Common myeloid progenitor, CD34-positive (primary cell): ENCODE measurements around the gene CD274.
A peak's percentile ranks its signal among the peaks of the same experiment; 100 is the strongest.
"Not testable (repeated sequence)": the region's sequence is repeated elsewhere in the genome, so short reads cannot be mapped to it uniquely, and the experiment has no call there.

Experiments
- CTCF ChIA-PET: fragments of 350-600 bp; sonication (Branson Sonifier 250); formaldehyde crosslinking; loops from one replicate; lab custom pipeline; 2021; ENCODE audit warnings: antibody characterized with exemption; lab: Charles Lee
- POLR2A ChIA-PET: fragments of 350-600 bp; sonication (Branson Sonifier 250); formaldehyde crosslinking; loops from one replicate; lab custom pipeline; 2021; ENCODE audit warnings: antibody characterized with exemption; lab: Charles Lee
- DNase-seq, 3 donors: peaks; one replicate each; pipeline versions ENCODE4 v3.0.0 to v3.0.0-alpha.2; 2013
- H3K27ac ChIP-seq, 2 experiments: 1 replicate in 1 of 2; 2 replicates in 1 of 2; pipeline ENCODE4 v1.7.0; 2013; ENCODE audit warnings: inconsistent platforms in 2 of 2, low read length in 2 of 2, mild to moderate bottlenecking in 2 of 2, low read depth in 1 of 2, moderate library complexity in 1 of 2; ENCODE audit not compliant: severe bottlenecking in 2 of 2, insufficient read depth in 1 of 2, poor library complexity in 1 of 2
- H3K27me3 ChIP-seq, 5 experiments: replicated peaks in 2 of 5; 1 replicate in 3 of 5; 2 replicates in 2 of 5; pipeline versions ENCODE4 v1.6.1 to v1.7.0; 2013; ENCODE audit warnings: low read length in 4 of 5, mild to moderate bottlenecking in 2 of 5, moderate library complexity in 2 of 5, inconsistent platforms in 1 of 5; ENCODE audit not compliant: insufficient read depth in 5 of 5, control insufficient read depth in 4 of 5
- H3K36me3 ChIP-seq, 4 experiments: 1 replicate in 2 of 4; 2 replicates in 2 of 4; pipeline versions ENCODE4 v1.6.1 to v1.7.0; 2013; ENCODE audit warnings: low read length in 3 of 4, control low read depth in 1 of 4, mild to moderate bottlenecking in 1 of 4; ENCODE audit not compliant: control insufficient read depth in 4 of 4, insufficient read depth in 4 of 4
- H3K4me1 ChIP-seq, 4 experiments: 1 replicate in 3 of 4; 2 replicates in 1 of 4; pipeline versions ENCODE4 v1.6.1 to v1.7.1; 2013; ENCODE audit warnings: low read length in 3 of 4, mild to moderate bottlenecking in 3 of 4, control low read depth in 1 of 4, inconsistent platforms in 1 of 4, moderate library complexity in 1 of 4; ENCODE audit not compliant: control insufficient read depth in 4 of 4, insufficient read depth in 4 of 4; ENCODE audit errors: control extremely low read depth in 1 of 4
- H3K4me3 ChIP-seq, 7 experiments: 1 replicate in 4 of 7; 2 replicates in 3 of 7; pipeline versions ENCODE4 v1.5.1 to v1.7.0; 2013; ENCODE audit warnings: mild to moderate bottlenecking in 7 of 7, low read length in 6 of 7, moderate library complexity in 6 of 7, inconsistent platforms in 2 of 7, low read depth in 2 of 7, control low read depth in 1 of 7; ENCODE audit not compliant: insufficient read depth in 4 of 7, control insufficient read depth in 1 of 7; ENCODE audit errors: extremely low read depth in 1 of 7
- H3K9me3 ChIP-seq, 5 experiments: 1 replicate in 4 of 5; 2 replicates in 1 of 5; pipeline versions ENCODE4 v1.6.1 to v1.7.1; 2013; ENCODE audit warnings: low read length in 4 of 5, mild to moderate bottlenecking in 2 of 5, inconsistent platforms in 1 of 5, low read depth in 1 of 5, moderate library complexity in 1 of 5; ENCODE audit not compliant: control insufficient read depth in 4 of 5, insufficient read depth in 2 of 5; ENCODE audit errors: control extremely low read depth in 1 of 5
- WGBS: methylation state at CpG from one replicate; pipeline ENCODE4 v1.1.5; 2013; ENCODE audit not compliant: insufficient coverage; 5-methylcytosine and 5-hydroxymethylcytosine counted together

The CD274 gene

GRCh38 chr9:5430912-5431311 lies 19.4 kb upstream of the CD274 start:
- POLR2A ChIA-PET, result no interaction called here
- H3K36me3 ChIP-seq, result peaks cover 2 to 15% (median 6%) of the 10 kb centered on the region in 4 experiments
- no peak for DNase-seq

GRCh38 chr9:5432890-5433289 lies 17.5 kb upstream of the CD274 start:
- Histone ChIP-seq H3K4me1 (peaks cover 8 to 15% (median 10%) of the 10 kb centered on the region in 4 experiments), H3K36me3 (peaks cover 2 to 15% (median 7%) of the 10 kb centered on the region in 4 experiments)
- DNase-seq, CTCF ChIA-PET, H3K4me3 ChIP-seq, H3K27ac ChIP-seq, H3K9me3 ChIP-seq, POLR2A ChIA-PET, H3K27me3 ChIP-seq: not testable (repeated sequence)
- 98% methylated on average over 22 of the region's 24 CpGs for WGBS

More at GRCh38 chr9:5430912-5431311, 19.4 kb upstream of the CD274 start:
- 100% methylated on average over 2 of the region's 3 CpGs for WGBS
- Histone ChIP-seq H3K27me3 (no peaks in the 10 kb centered on the region), H3K9me3 (no peaks in the 10 kb centered on the region), H3K27ac (no peak overlapping the region), H3K4me3 (no peak overlapping the region), H3K4me1 (peaks cover 0 to 3% (median under 1%) of the 10 kb centered on the region in 4 experiments)
- CTCF ChIA-PET, result interaction anchor here (2.0 kb wide), 1 partner anchor 10 kb away, joined by 5 read pairs; no protein-coding TSS in a partner anchor

- CTCF ChIA-PET, H3K27ac ChIP-seq, H3K9me3 ChIP-seq, H3K27me3 ChIP-seq, H3K4me3 ChIP-seq, DNase-seq, POLR2A ChIA-PET: not testable (repeated sequence)
- Histone ChIP-seq H3K36me3 (peaks cover 2 to 15% (median 7%) of the 10 kb centered on the region in 4 experiments), H3K4me1 (peaks cover 8 to 19% (median 15%) of the 10 kb centered on the region in 4 experiments)
- 90% methylated on average over 25 of the region's 26 CpGs for WGBS
Measured at GRCh38 chr9:5433328-5433727, 17.0 kb upstream of the CD274 start.

- DNase-seq, H3K4me3 ChIP-seq, H3K27ac ChIP-seq, H3K9me3 ChIP-seq, H3K27me3 ChIP-seq, CTCF ChIA-PET: not testable (repeated sequence)
- Histone ChIP-seq H3K36me3 (peaks cover 2 to 15% (median 7%) of the 10 kb centered on the region in 4 experiments), H3K4me1 (peaks cover 8 to 21% (median 17%) of the 10 kb centered on the region in 4 experiments)
- POLR2A ChIA-PET, result interaction anchor here (0.6 kb wide), 1 partner anchor 883 kb away, joined by 5 read pairs; no protein-coding TSS in a partner anchor
- 96% methylated on average over 43 of the region's 65 CpGs for WGBS
Measured at GRCh38 chr9:5433841-5434810, 16.2 kb upstream of the CD274 start.

GRCh38 chr9:5435912-5436311 lies 14.4 kb upstream of the CD274 start:
- H3K27me3 ChIP-seq, result no peaks in the 10 kb centered on the region
- POLR2A ChIA-PET, result no interaction called here
- CTCF ChIA-PET, result no interaction called here
- H3K36me3 ChIP-seq, result peaks cover 0 to 13% (median 4%) of the 10 kb centered on the region in 4 experiments
- DNase-seq, result peak; percentile 22 to 73 (median 60)
- no peaks in the 10 kb centered on the region for H3K9me3 ChIP-seq
- 72% methylated on average over 2 of the region's 3 CpGs for WGBS
- no peak overlapping the region for H3K27ac ChIP-seq
- peaks cover 8 to 21% (median 17%) of the 10 kb centered on the region in 4 experiments for H3K4me1 ChIP-seq
- H3K4me3 ChIP-seq, result no peak overlapping the region

- no peak overlapping the region for H3K27ac ChIP-seq
- H3K27me3 ChIP-seq, result no peaks in the 10 kb centered on the region
- H3K4me1 ChIP-seq, result peaks cover 8 to 21% (median 17%) of the 10 kb centered on the region in 4 experiments
- ChIA-PET CTCF (no interaction called here), POLR2A (no interaction called here)
- 100% methylated on average over 1 of the region's 2 CpGs for WGBS
- no peaks in the 10 kb centered on the region for H3K9me3 ChIP-seq
- DNase-seq, result no peak
- peak overlapping the region in 3 of 7 experiments; percentile 38 to 88 (median 87) for H3K4me3 ChIP-seq
- H3K36me3 ChIP-seq, result peaks cover 0 to 12% (median 3%) of the 10 kb centered on the region in 4 experiments
Measured at GRCh38 chr9:5436441-5436840, 13.9 kb upstream of the CD274 start.
